Subcutaneous adipose tissue (tissue), 4 donors: Measurements from ENCODE around the gene ZNF80. TPM values are rescaled to one million over a fixed set of nuclear protein-coding genes. Genes with fewer than 3 reads are reported as not detected.

ENCODE experiments used
- total RNA-seq, 4 donors: library from RNA; depleted of rRNA; stranded (reverse); fragments of >200 nt; gene quantifications; one replicate each; pipeline ENCODE4 v1.1.0, GENCODE V29; 2016
- TF ChIP-seq, protein P1 (sequence below): fragments of 450-650 bp; IDR thresholded peaks from one replicate; pipeline ENCODE4 v1.5.1; 2016; ENCODE audit warnings: low read depth, mild to moderate bottlenecking, control low read depth, antibody characterized with exemption, moderate library complexity

The ZNF80 gene
- total RNA-seq, 4 donors from 2014 or later, result 0.49 TPM; not detected in 3

DNA sequence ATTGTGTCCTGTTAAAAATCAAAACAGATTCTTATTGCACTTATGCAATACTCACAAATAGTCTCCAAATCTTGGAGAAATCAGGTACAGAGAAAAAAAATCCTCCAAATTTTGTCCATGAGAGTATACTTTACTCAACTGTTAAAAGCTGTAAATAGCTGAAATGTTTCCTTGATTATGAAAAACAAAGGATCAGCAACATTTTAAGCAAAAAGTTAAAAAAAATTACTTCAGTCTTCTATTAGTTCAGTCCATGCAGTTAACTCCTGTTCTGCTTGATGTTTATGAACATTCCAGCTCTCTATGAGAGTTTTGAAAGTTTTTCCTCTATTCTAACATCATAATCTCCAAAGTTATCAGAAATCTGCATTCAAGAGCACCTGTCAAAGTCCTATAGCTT, 22.8 kb upstream of the ZNF80 start:
- TF ChIP-seq, protein P1, sequence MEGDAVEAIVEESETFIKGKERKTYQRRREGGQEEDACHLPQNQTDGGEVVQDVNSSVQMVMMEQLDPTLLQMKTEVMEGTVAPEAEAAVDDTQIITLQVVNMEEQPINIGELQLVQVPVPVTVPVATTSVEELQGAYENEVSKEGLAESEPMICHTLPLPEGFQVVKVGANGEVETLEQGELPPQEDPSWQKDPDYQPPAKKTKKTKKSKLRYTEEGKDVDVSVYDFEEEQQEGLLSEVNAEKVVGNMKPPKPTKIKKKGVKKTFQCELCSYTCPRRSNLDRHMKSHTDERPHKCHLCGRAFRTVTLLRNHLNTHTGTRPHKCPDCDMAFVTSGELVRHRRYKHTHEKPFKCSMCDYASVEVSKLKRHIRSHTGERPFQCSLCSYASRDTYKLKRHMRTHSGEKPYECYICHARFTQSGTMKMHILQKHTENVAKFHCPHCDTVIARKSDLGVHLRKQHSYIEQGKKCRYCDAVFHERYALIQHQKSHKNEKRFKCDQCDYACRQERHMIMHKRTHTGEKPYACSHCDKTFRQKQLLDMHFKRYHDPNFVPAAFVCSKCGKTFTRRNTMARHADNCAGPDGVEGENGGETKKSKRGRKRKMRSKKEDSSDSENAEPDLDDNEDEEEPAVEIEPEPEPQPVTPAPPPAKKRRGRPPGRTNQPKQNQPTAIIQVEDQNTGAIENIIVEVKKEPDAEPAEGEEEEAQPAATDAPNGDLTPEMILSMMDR, result no peak

DNA sequence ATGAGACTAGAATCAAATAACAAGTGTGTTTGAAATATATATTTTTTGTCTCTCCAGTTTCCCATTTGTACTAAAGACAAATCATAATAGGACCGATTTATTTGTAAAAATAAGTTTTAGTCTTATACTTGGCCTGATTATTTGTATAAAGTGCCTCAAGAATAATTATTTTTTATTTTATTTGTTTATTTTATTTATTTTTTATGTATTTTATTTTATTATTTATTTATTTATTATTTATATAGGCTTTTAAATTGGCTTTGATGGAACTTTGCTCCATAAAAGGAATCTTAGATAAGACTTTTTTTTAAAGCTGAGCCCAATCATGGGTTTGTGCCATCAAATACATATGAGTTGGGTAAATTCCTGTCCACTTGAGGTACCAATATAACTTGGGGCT, 22.2 kb upstream of the ZNF80 start:
- TF ChIP-seq, protein P1, result no peak

DNA sequence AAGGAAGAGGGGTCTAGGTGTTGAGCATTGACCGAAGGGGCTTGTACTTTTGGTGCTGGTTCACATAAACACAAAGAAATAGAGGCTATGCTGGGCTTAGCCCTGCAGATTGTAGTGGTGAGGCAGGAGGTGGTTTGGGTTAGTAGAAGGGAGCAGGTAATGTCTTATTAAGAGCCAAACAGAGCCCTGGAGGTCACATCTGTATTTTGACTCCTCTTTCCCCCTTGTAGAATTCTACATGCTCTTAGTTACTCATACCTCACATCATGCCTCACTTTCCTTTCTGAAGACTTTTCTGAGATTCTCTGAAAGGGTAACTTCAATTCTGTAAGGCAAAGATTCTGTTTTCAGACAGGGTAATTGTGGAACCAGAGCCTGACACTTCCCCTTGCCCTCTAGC, 16.1 kb upstream of the ZNF80 start:
- TF ChIP-seq, protein P1, result no peak

DNA sequence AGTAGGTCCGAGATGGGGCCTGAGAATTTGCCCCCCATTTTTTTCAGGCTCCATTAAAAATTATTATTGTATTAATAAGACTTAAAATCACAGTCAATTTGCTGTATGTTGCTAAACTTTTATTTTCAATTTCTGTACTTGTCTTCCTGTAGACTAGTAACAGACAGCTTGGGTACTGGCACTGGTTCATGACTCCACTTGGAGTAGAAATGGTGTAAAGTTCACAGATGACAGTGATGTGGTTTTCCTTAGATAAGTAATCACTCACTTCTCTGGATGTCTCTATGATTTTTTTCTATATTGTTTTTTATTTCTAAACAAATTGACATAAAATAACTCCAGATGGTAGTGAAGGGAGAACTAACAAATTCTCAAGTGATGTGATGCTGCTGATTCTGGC, 15.6 kb upstream of the ZNF80 start:
- TF ChIP-seq, protein P1, result no peak

DNA sequence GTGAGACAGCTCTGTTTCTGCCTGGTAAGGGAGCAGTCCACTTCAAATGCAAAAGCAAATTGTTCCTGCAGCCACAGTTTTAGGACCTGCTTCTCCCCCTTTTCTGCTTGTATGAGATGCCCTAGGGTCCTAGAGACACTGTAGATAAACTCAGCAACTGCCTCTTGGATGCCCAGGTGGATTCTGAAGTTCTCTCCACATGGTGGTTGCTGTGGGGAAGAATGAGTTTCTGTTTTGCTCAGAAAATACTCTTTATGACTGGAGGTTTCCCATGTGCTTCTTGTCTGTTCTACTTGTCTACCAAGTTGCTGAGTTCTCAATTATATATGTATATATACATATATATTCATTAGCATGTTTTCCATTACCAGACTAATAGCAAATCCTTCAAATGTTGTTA, 5.6 kb upstream of the ZNF80 start:
- TF ChIP-seq, protein P1, result no peak

GRCh38 chr3:114241262-114241661, 3.9 kb upstream of the ZNF80 start:
- TF ChIP-seq, protein P1, result no peak

GRCh38 chr3:114235431-114235830, 1.9 kb downstream of the ZNF80 start:
- TF ChIP-seq, protein P1, result no peak

GRCh38 chr3:114234745-114235144, 2.6 kb downstream of the ZNF80 start:
- TF ChIP-seq, protein P1, result no peak
